ENCODE measurements around the gene PRG3. TPM values are rescaled to one million over a fixed set of nuclear protein-coding genes. Genes with fewer than 3 reads are reported as not detected.
A peak's percentile ranks its signal among the peaks of the same experiment; 100 is the strongest.

Gene PRG3
- total RNA-seq, 2 donors from 2014 or later, result not detected

DNA sequence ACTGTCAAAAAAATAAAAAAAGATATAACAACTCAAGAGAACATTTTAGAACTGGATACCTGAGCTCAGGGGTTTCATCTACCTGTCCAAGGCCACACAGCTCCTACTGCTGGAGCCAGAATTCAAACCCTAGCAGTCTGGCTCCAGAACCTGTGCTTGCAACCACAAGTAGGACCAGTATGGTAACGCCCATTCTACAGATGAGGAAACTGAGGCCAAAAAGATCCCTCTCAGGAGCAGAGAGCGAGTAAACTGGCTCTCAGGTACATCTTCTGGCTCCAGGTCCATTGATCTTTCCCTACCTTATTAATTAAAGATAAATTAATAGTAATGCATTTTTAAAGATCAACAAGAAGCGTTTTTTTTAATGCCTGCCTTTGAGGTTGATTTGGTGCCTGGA is 23.6 kb downstream of the PRG3 start:
- TF ChIP-seq, protein P1, sequence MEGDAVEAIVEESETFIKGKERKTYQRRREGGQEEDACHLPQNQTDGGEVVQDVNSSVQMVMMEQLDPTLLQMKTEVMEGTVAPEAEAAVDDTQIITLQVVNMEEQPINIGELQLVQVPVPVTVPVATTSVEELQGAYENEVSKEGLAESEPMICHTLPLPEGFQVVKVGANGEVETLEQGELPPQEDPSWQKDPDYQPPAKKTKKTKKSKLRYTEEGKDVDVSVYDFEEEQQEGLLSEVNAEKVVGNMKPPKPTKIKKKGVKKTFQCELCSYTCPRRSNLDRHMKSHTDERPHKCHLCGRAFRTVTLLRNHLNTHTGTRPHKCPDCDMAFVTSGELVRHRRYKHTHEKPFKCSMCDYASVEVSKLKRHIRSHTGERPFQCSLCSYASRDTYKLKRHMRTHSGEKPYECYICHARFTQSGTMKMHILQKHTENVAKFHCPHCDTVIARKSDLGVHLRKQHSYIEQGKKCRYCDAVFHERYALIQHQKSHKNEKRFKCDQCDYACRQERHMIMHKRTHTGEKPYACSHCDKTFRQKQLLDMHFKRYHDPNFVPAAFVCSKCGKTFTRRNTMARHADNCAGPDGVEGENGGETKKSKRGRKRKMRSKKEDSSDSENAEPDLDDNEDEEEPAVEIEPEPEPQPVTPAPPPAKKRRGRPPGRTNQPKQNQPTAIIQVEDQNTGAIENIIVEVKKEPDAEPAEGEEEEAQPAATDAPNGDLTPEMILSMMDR (IDR thresholded peaks at IDR 0.05), result no peak
- Histone ChIP-seq H3K27me3 (no peaks in the 10 kb centered on the region), H3K4me1 (no peaks in the 10 kb centered on the region), H3K4me3 (no peak overlapping the region), H3K9ac (ENCODE audit: low read depth in 2 of 2, low read length in 2 of 2) (no peak overlapping the region), H3K27ac (no peak overlapping the region), H3K36me3 (no peaks in the 10 kb centered on the region), H3K9me3 (no peaks in the 10 kb centered on the region)
- DNase-seq, result no peak
- intact Hi-C loops (cut with DNase I), result no loop called here

DNA sequence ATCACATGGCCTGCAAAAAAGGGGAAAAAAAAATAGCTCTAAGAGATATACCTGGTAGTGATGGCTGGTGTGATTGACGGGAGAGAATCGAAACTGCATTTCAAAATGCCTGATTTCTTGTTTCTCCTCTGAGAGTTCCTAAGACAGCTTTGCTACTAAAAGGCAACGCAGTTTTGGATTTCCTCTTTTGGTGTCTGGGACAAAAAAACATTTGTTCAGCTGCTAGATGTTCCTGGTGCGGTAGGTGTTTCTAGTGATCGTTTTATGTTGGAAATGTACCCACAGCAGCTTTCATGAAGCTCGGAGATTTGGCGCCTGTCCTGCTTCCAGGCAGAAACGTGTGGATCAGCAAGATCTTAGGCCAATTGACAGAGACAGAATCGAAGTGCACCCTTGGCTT is 24.7 kb downstream of the PRG3 start:
- Histone ChIP-seq H3K36me3 (no peaks in the 10 kb centered on the region), H3K27ac (no peak overlapping the region), H3K27me3 (no peaks in the 10 kb centered on the region), H3K4me1 (no peaks in the 10 kb centered on the region), H3K4me3 (no peak overlapping the region), H3K9me3 (no peaks in the 10 kb centered on the region), H3K9ac (ENCODE audit: low read depth in 2 of 2, low read length in 2 of 2) (peak overlapping the region in 1 of 2 donors; percentile 24)
- intact Hi-C loops (cut with DNase I), result no loop called here
- DNase-seq, result no peak
- TF ChIP-seq, protein P1 (IDR thresholded peaks at IDR 0.05), result no peak

DNA sequence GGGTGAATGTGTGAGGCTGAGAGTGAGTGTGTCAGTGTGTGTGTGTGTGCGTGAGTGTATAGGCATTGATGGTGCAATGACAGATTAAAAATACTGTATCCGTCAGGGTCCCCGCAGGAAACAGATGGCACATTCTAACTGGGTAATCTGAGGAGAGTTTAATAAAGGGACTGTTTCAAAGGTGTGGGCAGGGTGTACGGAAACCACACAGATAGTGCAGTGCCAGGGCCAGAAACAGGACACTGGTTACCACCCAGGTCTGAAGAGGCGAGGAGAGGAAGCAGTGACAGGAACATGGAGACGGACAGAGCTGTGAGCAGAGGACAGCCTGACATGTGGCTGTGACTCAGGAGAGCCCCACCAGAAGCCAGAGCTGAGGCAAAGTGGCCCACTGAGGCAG is 26.3 kb downstream of the PRG3 start:
- H3K27ac ChIP-seq, result no peak overlapping the region
- H3K9me3 ChIP-seq, result no peaks in the 10 kb centered on the region
- no peaks in the 10 kb centered on the region for H3K36me3 ChIP-seq
- no peaks in the 10 kb centered on the region for H3K27me3 ChIP-seq
- H3K4me1 ChIP-seq, result no peaks in the 10 kb centered on the region
- H3K9ac ChIP-seq (ENCODE audit: low read depth in 2 of 2, low read length in 2 of 2), result no peak overlapping the region
- H3K4me3 ChIP-seq, result no peak overlapping the region
- intact Hi-C loops (cut with DNase I), result no loop called here
- DNase-seq, result no peak
- TF ChIP-seq, protein P1 (IDR thresholded peaks at IDR 0.05), result no peak

DNA sequence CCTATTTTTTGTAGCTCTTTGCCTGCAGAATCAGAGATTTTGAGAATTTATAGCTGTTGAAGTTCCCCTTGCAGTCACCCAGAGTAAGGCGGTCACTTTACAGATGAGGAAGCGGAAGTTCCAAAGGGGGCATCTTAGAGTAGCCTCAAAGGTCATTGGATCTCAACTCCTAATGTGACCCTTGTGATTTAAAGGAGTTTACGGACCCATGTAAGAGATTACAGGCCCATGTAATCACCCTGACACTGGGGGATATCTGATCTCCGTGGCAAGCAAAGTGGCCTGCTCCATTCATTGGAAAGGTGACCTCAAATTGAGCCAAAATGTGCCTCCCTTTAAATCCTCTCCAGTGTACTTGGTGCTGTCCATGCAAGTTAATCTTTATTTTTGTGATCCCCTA is 27.1 kb downstream of the PRG3 start:
- H3K27ac ChIP-seq, result no peak overlapping the region

DNA sequence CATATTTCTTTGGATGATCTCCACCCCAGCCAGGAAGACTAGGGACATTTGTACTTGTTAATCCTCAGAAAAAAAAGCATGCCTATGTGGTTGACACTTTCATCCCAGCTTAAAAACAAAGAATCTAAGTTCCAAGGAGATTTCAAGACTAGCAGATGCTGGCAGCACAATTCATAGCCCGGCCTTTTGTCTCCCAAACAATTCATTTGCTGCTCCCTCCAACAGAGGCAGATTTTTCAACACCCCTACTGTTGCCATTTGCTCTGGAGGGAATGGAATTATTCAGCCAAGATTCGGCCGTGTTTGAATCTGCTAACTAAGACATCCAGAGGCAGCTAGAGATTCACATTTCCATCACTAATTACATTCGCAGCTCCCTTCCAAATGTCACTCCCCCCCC is 27.5 kb downstream of the PRG3 start:
- H3K36me3 ChIP-seq, result no peaks in the 10 kb centered on the region
- no peak overlapping the region for H3K9ac ChIP-seq (ENCODE audit: low read depth in 2 of 2, low read length in 2 of 2)
- no peaks in the 10 kb centered on the region for H3K4me1 ChIP-seq
- H3K4me3 ChIP-seq, result no peak overlapping the region
- no peaks in the 10 kb centered on the region for H3K9me3 ChIP-seq
- intact Hi-C loops (cut with DNase I), result no loop called here
- no peak overlapping the region for H3K27ac ChIP-seq
- TF ChIP-seq, protein P1 (IDR thresholded peaks at IDR 0.05), result no peak
- DNase-seq, result no peak
- no peaks in the 10 kb centered on the region for H3K27me3 ChIP-seq

More for the DNA sequence above, 27.1 kb downstream of the PRG3 start:
- H3K9me3 ChIP-seq, result no peaks in the 10 kb centered on the region
- no peak for DNase-seq
- no peaks in the 10 kb centered on the region for H3K27me3 ChIP-seq
- TF ChIP-seq, protein P1 (IDR thresholded peaks at IDR 0.05), result no peak
- H3K4me3 ChIP-seq, result no peak overlapping the region
- intact Hi-C loops (cut with DNase I), result no loop called here
- H3K9ac ChIP-seq (ENCODE audit: low read depth in 2 of 2, low read length in 2 of 2), result no peak overlapping the region
- H3K4me1 ChIP-seq, result no peaks in the 10 kb centered on the region
- H3K36me3 ChIP-seq, result no peaks in the 10 kb centered on the region

DNA sequence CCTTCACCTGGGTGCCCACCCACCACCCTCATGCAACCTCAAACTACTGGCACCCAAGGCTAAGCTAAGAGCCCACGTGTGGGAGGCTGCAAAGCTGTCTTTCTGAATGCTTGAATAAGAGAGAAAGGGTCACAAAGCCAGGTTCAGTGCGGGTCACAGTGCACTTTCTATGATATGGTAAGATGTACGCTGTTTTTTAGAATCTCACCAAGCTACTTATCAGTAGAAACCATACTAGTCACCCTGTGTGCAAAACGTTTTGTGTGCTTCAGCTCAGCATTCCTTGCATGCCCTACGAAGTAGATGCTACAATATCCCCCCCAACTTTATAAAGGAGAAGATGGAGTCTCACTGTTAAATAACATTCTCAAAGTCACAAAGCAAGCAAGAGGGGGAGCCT is 27.9 kb downstream of the PRG3 start:
- Histone ChIP-seq H3K27me3 (no peaks in the 10 kb centered on the region), H3K27ac (no peak overlapping the region), H3K9ac (ENCODE audit: low read depth in 2 of 2, low read length in 2 of 2) (no peak overlapping the region), H3K36me3 (no peaks in the 10 kb centered on the region), H3K9me3 (no peaks in the 10 kb centered on the region), H3K4me3 (no peak overlapping the region), H3K4me1 (no peaks in the 10 kb centered on the region)
- no peak for DNase-seq
- TF ChIP-seq, protein P1 (IDR thresholded peaks at IDR 0.05), result no peak
- intact Hi-C loops (cut with DNase I), result no loop called here
